ENCODE data around the gene GSG1L.

GSG1L gene

DNA sequence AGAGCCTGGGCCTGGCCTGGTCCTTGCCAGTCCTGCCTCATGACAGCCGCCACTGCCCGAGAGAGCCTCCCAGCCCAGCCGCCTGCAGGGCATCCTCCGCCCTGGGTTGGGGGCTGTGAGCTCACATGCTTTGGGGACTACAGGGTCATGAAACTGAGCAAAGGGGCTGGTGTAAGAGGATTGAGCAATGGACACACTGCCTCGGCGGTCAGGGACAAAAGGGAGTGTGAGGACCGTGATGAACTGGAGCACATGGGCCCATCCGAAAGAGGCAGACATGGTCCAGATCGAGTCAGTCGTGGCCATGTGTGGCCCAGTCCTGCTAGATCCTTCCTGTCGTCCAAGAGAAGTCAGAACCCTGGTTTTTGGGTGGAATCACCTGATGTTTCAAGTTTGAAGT lies 52.3 kb downstream of the GSG1L start:
- TF ChIP-seq, protein P1, sequence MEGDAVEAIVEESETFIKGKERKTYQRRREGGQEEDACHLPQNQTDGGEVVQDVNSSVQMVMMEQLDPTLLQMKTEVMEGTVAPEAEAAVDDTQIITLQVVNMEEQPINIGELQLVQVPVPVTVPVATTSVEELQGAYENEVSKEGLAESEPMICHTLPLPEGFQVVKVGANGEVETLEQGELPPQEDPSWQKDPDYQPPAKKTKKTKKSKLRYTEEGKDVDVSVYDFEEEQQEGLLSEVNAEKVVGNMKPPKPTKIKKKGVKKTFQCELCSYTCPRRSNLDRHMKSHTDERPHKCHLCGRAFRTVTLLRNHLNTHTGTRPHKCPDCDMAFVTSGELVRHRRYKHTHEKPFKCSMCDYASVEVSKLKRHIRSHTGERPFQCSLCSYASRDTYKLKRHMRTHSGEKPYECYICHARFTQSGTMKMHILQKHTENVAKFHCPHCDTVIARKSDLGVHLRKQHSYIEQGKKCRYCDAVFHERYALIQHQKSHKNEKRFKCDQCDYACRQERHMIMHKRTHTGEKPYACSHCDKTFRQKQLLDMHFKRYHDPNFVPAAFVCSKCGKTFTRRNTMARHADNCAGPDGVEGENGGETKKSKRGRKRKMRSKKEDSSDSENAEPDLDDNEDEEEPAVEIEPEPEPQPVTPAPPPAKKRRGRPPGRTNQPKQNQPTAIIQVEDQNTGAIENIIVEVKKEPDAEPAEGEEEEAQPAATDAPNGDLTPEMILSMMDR (IDR thresholded peaks at IDR 0.05), result no peak
- Histone ChIP-seq H3K4me3 (no peak overlapping the region), H3K27ac (no peak overlapping the region)
- DNase-seq (ENCODE audit: low spot score), result no peak

DNA sequence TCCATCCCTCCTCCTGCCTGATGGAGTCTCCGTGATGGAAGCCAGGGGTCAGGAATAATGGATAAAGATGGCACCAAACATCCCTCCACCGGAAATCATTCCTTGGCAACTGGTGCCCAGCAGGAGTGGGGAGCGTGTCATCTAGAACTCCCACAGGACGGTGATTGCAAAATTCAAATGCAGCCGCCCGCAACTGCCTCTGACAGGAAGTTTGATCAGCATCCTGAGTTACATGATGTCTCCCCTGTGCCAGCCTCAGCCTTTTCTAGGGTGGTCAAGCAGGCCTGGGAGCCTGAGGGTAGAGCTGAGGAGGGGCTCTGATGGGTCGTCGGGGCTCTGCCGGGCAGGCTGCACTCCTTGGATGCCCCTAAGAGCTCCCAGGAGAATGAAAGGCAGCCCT lies 52.8 kb downstream of the GSG1L start:
- TF ChIP-seq, protein P1 (IDR thresholded peaks at IDR 0.05), result no peak

DNA sequence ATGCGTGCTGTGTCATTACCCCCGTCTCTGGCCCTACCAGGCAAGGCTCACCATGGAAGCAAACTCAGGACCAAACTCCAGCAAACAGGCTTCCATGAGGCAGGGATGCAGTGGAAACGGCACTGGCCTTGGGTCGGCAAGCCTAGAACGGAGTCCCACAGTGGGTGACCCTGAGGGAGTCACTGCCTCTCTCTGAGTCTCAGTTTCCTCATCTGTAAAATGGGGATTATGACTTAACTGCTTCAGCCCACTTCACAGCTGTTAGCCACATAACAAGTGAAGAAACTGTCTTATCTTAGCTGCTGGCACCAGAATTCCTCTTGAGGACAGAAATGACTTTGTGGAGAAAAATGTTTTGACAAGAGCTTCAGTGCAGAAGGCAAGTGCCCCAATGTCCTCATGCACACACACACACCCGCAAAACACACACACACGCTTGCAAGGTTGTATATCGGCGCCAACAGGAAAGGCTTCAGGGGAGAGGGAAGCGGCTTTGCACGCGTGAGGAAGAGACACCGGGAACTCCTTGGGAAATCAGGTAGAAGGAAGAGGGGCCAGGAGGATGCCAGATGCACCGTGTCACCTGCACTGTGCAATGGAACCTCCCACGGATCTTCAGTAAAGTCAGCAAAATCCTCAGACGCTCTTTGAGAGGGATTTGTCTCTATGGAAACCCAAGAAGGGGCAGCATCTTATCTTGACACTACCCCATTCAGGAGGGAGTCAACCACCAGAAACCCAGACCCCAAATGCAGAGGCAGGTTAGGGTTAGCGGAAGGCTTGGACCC lies 53.7 kb downstream of the GSG1L start:
- TF ChIP-seq, protein P1 (IDR thresholded peaks at IDR 0.05), result no peak
- DNase-seq (ENCODE audit: low spot score), result no peak
- H3K4me3 ChIP-seq, result no peak overlapping the region
- H3K27ac ChIP-seq, result no peak overlapping the region

More for the DNA sequence above, 52.8 kb downstream of the GSG1L start:
- no peak for DNase-seq (ENCODE audit: low spot score)
- Histone ChIP-seq H3K4me3 (no peak overlapping the region), H3K27ac (no peak overlapping the region)

DNA sequence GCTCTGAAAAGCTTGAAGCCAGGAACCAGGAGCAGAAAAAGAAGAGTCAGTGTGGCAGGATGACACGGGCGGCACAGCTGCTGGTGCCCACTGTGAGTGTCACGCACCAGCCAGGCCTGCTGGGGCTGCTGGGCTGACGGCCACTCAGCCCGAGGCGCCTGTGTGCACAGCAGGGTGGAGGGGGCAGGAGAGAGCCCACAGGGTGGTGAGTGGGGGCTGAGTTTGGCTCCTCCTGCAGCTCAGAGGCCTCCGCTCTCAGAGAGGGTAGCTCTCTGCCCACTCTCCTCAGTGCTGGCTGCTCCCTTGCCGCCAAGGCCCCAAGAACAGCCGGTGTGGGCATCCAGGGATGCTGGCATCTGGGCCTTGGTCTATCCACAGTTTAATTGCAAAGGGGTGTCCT lies 59.6 kb downstream of the GSG1L start:
- no peak overlapping the region for H3K4me3 ChIP-seq
- H3K27ac ChIP-seq, result no peak overlapping the region
- DNase-seq (ENCODE audit: low spot score), result no peak
- TF ChIP-seq, protein P1 (IDR thresholded peaks at IDR 0.05), result no peak

DNA sequence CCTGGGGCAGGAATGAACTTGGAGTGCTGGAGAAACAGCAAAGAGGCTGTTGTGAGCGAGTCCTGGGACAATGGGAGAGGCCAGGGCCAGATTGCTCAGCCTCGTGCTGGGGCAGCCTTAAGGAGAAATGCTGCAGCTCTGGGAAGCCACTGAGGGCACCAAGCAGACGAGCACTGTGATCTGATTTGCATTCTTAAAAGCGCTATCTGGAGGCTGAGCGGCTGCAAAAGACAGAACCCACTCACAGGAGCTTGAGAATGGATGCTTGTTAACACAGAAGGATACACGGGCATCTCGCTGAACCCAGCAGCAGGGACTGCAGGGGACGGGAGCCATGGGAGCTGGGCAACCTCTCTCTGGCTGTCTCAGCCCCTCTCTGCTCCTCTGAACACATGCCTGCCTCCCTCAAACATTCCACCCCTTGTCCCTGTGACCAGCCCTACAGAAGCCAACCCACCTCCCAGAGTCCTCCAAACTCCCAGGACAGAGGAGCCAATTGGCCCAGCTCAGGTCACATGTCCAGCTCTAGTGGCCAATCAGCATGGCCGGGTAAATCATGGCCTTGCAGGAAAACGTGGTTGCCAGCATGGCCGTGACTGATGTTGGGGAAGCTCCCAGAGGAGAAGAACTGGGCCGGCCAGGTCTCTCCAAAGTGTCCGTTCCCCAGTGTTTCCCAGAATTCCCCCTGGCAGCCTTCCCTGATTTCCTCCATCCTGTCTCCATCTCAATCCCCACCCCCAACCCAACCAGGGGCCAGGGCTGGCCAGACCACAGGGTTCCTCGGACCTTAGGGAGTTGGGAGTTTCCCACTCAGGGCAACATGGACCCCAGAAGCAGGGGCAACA lies 60.3 kb downstream of the GSG1L start:
- TF ChIP-seq, protein P1 (IDR thresholded peaks at IDR 0.05), result no peak
- DNase-seq (ENCODE audit: low spot score), result no peak
- Histone ChIP-seq H3K4me3 (no peak overlapping the region), H3K27ac (no peak overlapping the region)

DNA sequence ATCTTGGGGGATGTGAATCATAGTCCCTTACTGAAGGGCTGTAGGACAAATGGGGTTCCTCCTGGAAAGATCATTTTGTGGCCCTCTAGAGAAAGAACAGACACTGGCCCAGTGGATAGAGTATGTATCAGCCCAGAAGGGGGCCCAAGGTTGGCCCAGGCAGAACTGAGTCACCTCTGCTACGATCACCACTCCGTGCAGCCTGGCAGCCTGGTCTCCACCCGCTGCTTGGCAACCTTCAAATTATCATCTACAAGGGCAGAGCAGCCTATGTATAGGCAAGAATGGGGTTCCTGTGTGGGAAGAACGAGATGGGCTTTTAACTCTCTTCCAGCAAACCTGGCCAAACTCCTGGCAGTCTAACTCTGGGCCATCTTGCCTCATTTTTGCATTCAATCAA lies 61.9 kb downstream of the GSG1L start:
- TF ChIP-seq, protein P1 (IDR thresholded peaks at IDR 0.05), result no peak
- Histone ChIP-seq H3K27ac (no peak overlapping the region), H3K4me3 (no peak overlapping the region)
- DNase-seq (ENCODE audit: low spot score), result no peak

All from coronary artery (tissue), 2 donors.